ENCODE measurements around the gene ZNF787. TPM values are rescaled to one million over a fixed set of nuclear protein-coding genes. Genes with fewer than 3 reads are reported as not detected.

ZNF787 gene
- total and polyA plus RNA-seq, 2 of the 13 experiments (the other 11 are each of a cell fraction or from before 2014, with no cell fraction given) = 15.1 to 42.8 TPM

DNA sequence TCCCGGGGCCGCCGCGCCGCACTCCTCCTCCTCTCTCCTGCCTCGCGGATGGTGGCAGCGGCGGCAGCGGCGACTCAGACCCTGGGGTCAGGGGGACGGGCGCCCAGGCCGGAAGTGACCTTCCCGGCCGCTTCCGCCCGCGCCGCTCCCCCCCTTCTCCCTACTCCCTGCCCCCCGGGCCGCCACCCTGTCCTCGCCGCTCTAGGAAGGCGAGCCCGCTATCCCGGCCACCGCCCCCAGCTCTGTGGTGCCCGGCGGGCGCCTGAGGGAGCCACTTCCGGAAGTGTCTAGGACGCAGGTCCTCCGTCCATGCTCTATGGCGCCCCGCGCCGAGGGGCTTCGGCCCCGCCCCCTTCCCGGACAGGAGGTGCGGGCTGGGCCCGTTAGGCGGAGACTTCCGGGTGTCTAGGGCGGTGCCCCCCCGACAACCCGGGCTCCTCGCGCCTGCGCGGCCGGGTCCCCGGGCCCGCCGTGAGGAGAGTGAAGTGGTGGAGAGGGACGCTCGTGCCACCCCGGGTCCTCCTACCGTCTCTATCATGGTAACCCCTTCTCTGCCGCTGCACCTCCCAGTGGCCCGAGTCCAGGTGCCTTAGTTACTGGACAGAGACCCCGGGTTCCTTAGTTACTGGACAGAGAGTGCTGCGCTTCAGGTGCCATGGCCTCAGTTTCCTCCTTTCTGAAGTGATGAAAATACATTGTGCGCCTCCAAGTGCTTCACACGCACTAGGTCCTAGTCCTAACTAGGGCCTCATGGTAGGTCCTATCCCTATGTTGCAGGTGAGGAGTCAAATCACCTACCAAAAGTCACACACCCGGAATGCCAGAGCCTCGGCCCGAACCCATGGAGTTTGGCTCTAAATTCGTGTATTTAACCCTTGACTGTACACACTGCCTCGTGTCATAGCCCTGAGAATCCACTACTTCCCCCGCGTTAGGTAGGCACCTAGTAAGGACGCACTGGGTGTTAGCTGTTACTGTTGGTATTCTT is at the start of gene ZNF787 (continued):
- TF ChIP-seq ATAD3A (CRISPR knock-in tag; IDR thresholded peaks at IDR 0.05) (no peak), NFYB (CRISPR knock-in tag; IDR thresholded peaks at IDR 0.05) (no peak), CBFB (CRISPR knock-in tag; IDR thresholded peaks at IDR 0.05) (no peak), IKZF5 (CRISPR knock-in tag; IDR thresholded peaks at IDR 0.05) (peak; percentile 78), TFE3 (CRISPR knock-in tag; IDR thresholded peaks at IDR 0.05) (peak; percentile 6; the same call in 1 of the 2 replicates), ISL2 (CRISPR knock-in tag; IDR thresholded peaks at IDR 0.05) (no peak; the same call in 1 of the 2 replicates), KLF11 (CRISPR knock-in tag; IDR thresholded peaks at IDR 0.05) (no peak), ZBTB7A (CRISPR knock-in tag; IDR thresholded peaks at IDR 0.05) (no peak), ZBTB3 (CRISPR knock-in tag; IDR thresholded peaks at IDR 0.05; ENCODE audit: borderline replicate concordance, low read depth) (no peak), HBP1 (CRISPR knock-in tag; IDR thresholded peaks at IDR 0.05; ENCODE audit: low read depth) (peak; percentile 75; the same call in 1 of the 2 replicates), HMG20A (CRISPR knock-in tag; IDR thresholded peaks at IDR 0.05; ENCODE audit: borderline replicate concordance) (no peak; the same call in 1 of the 2 replicates), ZNF597 (CRISPR knock-in tag; IDR thresholded peaks at IDR 0.05) (no peak), HDAC6 (IDR thresholded peaks at IDR 0.05; ENCODE audit: low read depth, low read length) (no peak), U2AF2 (IDR thresholded peaks at IDR 0.05; ENCODE audit: low read depth, low read length) (no peak), TBP (CRISPR knock-in tag; IDR thresholded peaks at IDR 0.05) (no peak), IRX3 (CRISPR knock-in tag; IDR thresholded peaks at IDR 0.05; ENCODE audit: borderline replicate concordance, low read depth) (no peak), FOSL2 (CRISPR knock-in tag; IDR thresholded peaks at IDR 0.05) (peak; percentile 20; the same call in 1 of the 2 replicates), ZNF609 (CRISPR knock-in tag; IDR thresholded peaks at IDR 0.05; ENCODE audit: borderline replicate concordance) (peak; percentile 43), TAF1 (CRISPR knock-in tag; IDR thresholded peaks at IDR 0.05) (peak; percentile 51)

All from HepG2 (cell line).